HEK293 (cell line): ENCODE measurements around the gene FLCN.

Experiments
- CTCF ChIA-PET: fragments of 350-600 bp; formaldehyde crosslinking; extraction: SDS; loops from one replicate; lab custom pipeline; 2021; ENCODE audit warnings: antibody characterized with exemption; lab: Yijun Ruan, JAX
- POLR2A ChIA-PET: fragments of 300-600 bp; formaldehyde crosslinking; extraction: SDS; loops from one replicate; lab custom pipeline; 2020; ENCODE audit warnings: antibody characterized with exemption, inconsistent platforms; lab: Yijun Ruan, JAX
- H3K27ac ChIP-seq: fragments of 200-500 bp; sonication (Bioruptor generic); 2 replicates; pipeline ENCODE4 v1.5.1; 2014; ENCODE audit warnings: low read depth, low read length, control low read depth, inconsistent platforms; ENCODE audit errors: extremely low read depth
- H3K36me3 ChIP-seq, 2 experiments: fragments of 200-500 bp in 1 of 2; sonication (Bioruptor generic) in 1 of 2; 1 replicate in 1 of 2; 2 replicates in 1 of 2; pipeline ENCODE4 v1.5.1; 2014 to 2017; ENCODE audit warnings: inconsistent platforms in 2 of 2, low read length in 2 of 2; ENCODE audit not compliant: control insufficient read depth in 2 of 2, insufficient read depth in 1 of 2
- H3K4me1 ChIP-seq: fragments of 200-500 bp; sonication (Bioruptor generic); 2 replicates; pipeline ENCODE4 v1.5.1; 2014; ENCODE audit warnings: mild to moderate bottlenecking, low read length, inconsistent platforms; ENCODE audit not compliant: control insufficient read depth, insufficient read depth
- H3K4me3 ChIP-seq: 2 replicates; pipeline ENCODE4 v1.5.1; 2011; ENCODE audit warnings: low read depth, mild to moderate bottlenecking, control low read depth, low read length, moderate library complexity
- H3K9me3 ChIP-seq: fragments of 200-500 bp; sonication (Bioruptor generic); 2 replicates; pipeline ENCODE4 v1.5.1; 2014; ENCODE audit warnings: low read depth, low read length, inconsistent platforms; ENCODE audit not compliant: control insufficient read depth, insufficient read depth
- GLI2 ChIP-seq: fragments of 450-650 bp; formaldehyde crosslinking; IDR thresholded peaks from 2 replicates; pipeline ENCODE4; 2017; ENCODE audit warnings: missing biosample characterization, missing genetic modification characterization, low read depth, borderline replicate concordance
- HIC1 ChIP-seq: fragments of 450-650 bp; formaldehyde crosslinking; IDR thresholded peaks from 2 replicates; pipeline ENCODE4 v1.5.1; 2016; ENCODE audit warnings: missing biosample characterization, missing genetic modification characterization
- PRDM2 ChIP-seq: fragments of 450-650 bp; formaldehyde crosslinking; IDR thresholded peaks from 2 replicates; pipeline ENCODE4 v1.5.1; 2016; ENCODE audit warnings: missing biosample characterization, missing genetic modification characterization, borderline replicate concordance
- REST ChIP-seq: fragments of 450-650 bp; formaldehyde crosslinking; IDR thresholded peaks from 2 replicates; pipeline ENCODE4 v1.5.1; 2016; ENCODE audit warnings: missing biosample characterization, missing genetic modification characterization
- TRIM28 ChIP-seq: IDR thresholded peaks from 2 replicates; pipeline ENCODE4 v1.6.1; 2011; ENCODE audit warnings: low read length, control low read depth, borderline replicate concordance
- WT1 ChIP-seq: fragments of 450-650 bp; formaldehyde crosslinking; IDR thresholded peaks from 2 replicates; pipeline ENCODE4 v1.5.1; 2016; ENCODE audit warnings: missing biosample characterization, missing genetic modification characterization
- ZBTB49 ChIP-seq: fragments of 450-650 bp; formaldehyde crosslinking; IDR thresholded peaks from 2 replicates; pipeline ENCODE4 v1.5.1; 2016; ENCODE audit warnings: missing biosample characterization, missing genetic modification characterization, low read depth
- ZNF19 ChIP-seq: fragments of 450-650 bp; formaldehyde crosslinking; IDR thresholded peaks from 2 replicates; pipeline ENCODE4; 2016; ENCODE audit warnings: missing biosample characterization, missing genetic modification characterization, low read depth
- ZNF202 ChIP-seq: fragments of 450-650 bp; formaldehyde crosslinking; IDR thresholded peaks from 2 replicates; pipeline ENCODE4 v1.5.1; 2016; ENCODE audit warnings: missing biosample characterization, missing genetic modification characterization, borderline replicate concordance
- ZNF223 ChIP-seq: fragments of 450-650 bp; formaldehyde crosslinking; IDR thresholded peaks from 2 replicates; pipeline ENCODE4 v1.5.1; 2016; ENCODE audit warnings: missing biosample characterization, missing genetic modification characterization
- ZNF23 ChIP-seq: fragments of 450-650 bp; formaldehyde crosslinking; IDR thresholded peaks from 2 replicates; pipeline ENCODE4 v1.5.1; 2016; ENCODE audit warnings: missing biosample characterization, missing genetic modification characterization, borderline replicate concordance
- ZNF292 ChIP-seq: fragments of 450-650 bp; formaldehyde crosslinking; IDR thresholded peaks from 2 replicates; pipeline ENCODE4 v1.5.1; 2016; ENCODE audit warnings: low read depth, missing biosample characterization, missing genetic modification characterization, borderline replicate concordance
- ZNF350 ChIP-seq: fragments of 450-650 bp; formaldehyde crosslinking; IDR thresholded peaks from 2 replicates; pipeline ENCODE4 v1.5.0; 2017; ENCODE audit warnings: missing biosample characterization, mild to moderate bottlenecking, missing genetic modification characterization
- ZNF416 ChIP-seq: fragments of 450-650 bp; formaldehyde crosslinking; IDR thresholded peaks from 2 replicates; pipeline ENCODE4 v1.5.1; 2016; ENCODE audit warnings: missing biosample characterization, missing genetic modification characterization
- ZNF488 ChIP-seq: fragments of 450-650 bp; formaldehyde crosslinking; IDR thresholded peaks from 2 replicates; pipeline ENCODE4 v1.5.1; 2016; ENCODE audit warnings: missing biosample characterization, missing genetic modification characterization
- ZNF596 ChIP-seq: fragments of 450-650 bp; IDR thresholded peaks from 2 replicates; pipeline ENCODE4 v1.5.0; 2018; ENCODE audit warnings: missing biosample characterization, mild to moderate bottlenecking, missing genetic modification characterization, moderate library complexity
- ZNF623 ChIP-seq: fragments of 450-650 bp; formaldehyde crosslinking; IDR thresholded peaks from 2 replicates; pipeline ENCODE4 v1.5.1; 2016; ENCODE audit warnings: missing biosample characterization, missing genetic modification characterization
- ZNF624 ChIP-seq: fragments of 450-650 bp; formaldehyde crosslinking; IDR thresholded peaks from 2 replicates; pipeline ENCODE4 v1.5.1; 2017; ENCODE audit warnings: missing biosample characterization, missing genetic modification characterization
- ZNF658 ChIP-seq: fragments of 450-650 bp; formaldehyde crosslinking; IDR thresholded peaks from 2 replicates; pipeline ENCODE4; 2016; ENCODE audit warnings: missing biosample characterization, missing genetic modification characterization
- ZNF776 ChIP-seq: fragments of 450-650 bp; formaldehyde crosslinking; IDR thresholded peaks from 2 replicates; pipeline ENCODE4 v1.5.0; 2017; ENCODE audit warnings: missing biosample characterization, missing genetic modification characterization, borderline replicate concordance
- ZNF830 ChIP-seq: fragments of 450-650 bp; IDR thresholded peaks from 2 replicates; pipeline ENCODE4 v1.5.0; 2018; ENCODE audit warnings: missing biosample characterization, missing genetic modification characterization, low read depth, mild to moderate bottlenecking, moderate library complexity

The FLCN gene

GRCh38 chr17:17213775-17214174, 23.2 kb downstream of the FLCN start:
- no peak for TF ChIP-seq ZNF350 (tag by site-specific recombination)
- TF ChIP-seq ZNF202 (tag by site-specific recombination), result no peak
- no peak for TF ChIP-seq ZNF624 (tag by site-specific recombination)
- TF ChIP-seq WT1 (tag by site-specific recombination), result no peak
- TF ChIP-seq ZNF416 (tag by site-specific recombination), result no peak
- no peak for TF ChIP-seq ZNF658 (tag by site-specific recombination)
- no peak for TF ChIP-seq ZNF19 (tag by site-specific recombination)
- TF ChIP-seq GLI2 (tag by site-specific recombination), result no peak
- TF ChIP-seq ZNF292, result no peak
- no peak for TF ChIP-seq TRIM28
- TF ChIP-seq ZNF776, result no peak
- no peak for TF ChIP-seq PRDM2 (tag by site-specific recombination)
- TF ChIP-seq ZNF23 (tag by site-specific recombination), result no peak
- TF ChIP-seq ZNF488 (tag by site-specific recombination), result no peak
- no peak for TF ChIP-seq ZNF623 (tag by site-specific recombination)
- no peak for TF ChIP-seq ZNF830
- TF ChIP-seq ZBTB49, result no peak
- Histone ChIP-seq H3K4me3 (no peak overlapping the region), H3K36me3 (peaks cover 17 to 69% of the 10 kb centered on the region in 2 experiments), H3K4me1 (no peaks in the 10 kb centered on the region), H3K27ac (no peak overlapping the region), H3K9me3 (no peaks in the 10 kb centered on the region)
- CTCF ChIA-PET, result interaction anchor here (0.5 kb wide), 1 partner anchor 8 kb away, joined by 3 read pairs; no protein-coding TSS in a partner anchor
- POLR2A ChIA-PET, result interaction anchor here (0.7 kb wide), 1 partner anchor 808 kb away, joined by 3 read pairs; no protein-coding TSS in a partner anchor

GRCh38 chr17:17207998-17208397, 29.0 kb downstream of the FLCN start:
- Histone ChIP-seq H3K4me3 (no peak overlapping the region), H3K9me3 (no peaks in the 10 kb centered on the region), H3K4me1 (peaks cover 5% of the 10 kb centered on the region), H3K36me3 (peaks cover 0 to 33% of the 10 kb centered on the region in 2 experiments), H3K27ac (no peak overlapping the region)
- POLR2A ChIA-PET, result interaction anchor here (1.2 to 1.8 kb wide), 2 partner anchors 28 to 72 kb away, joined by 4 read pairs; no protein-coding TSS in a partner anchor
- CTCF ChIA-PET, result interaction anchor here (1.1 kb wide), 1 partner anchor 66 kb away, joined by 3 read pairs; no protein-coding TSS in a partner anchor
- no peak for TF ChIP-seq ZNF292
- TF ChIP-seq ZNF223, result no peak
- no peak for TF ChIP-seq HIC1
- TF ChIP-seq ZNF596 (tag by site-specific recombination), result no peak
- no peak for TF ChIP-seq REST (tag by site-specific recombination)
